Activated CD4-positive, alpha-beta memory T cell treated with anti-CD3 and anti-CD28 coated beads, Interleukin-2, amount 10 ng/mL, durations not matched to agents 7 days and 5 days (primary cell): ENCODE data around the gene EDN1. TPM values are rescaled to one million over a fixed set of nuclear protein-coding genes. Genes with fewer than 3 reads are reported as not detected.

Experiments
- CTCF ChIA-PET: fragments of 350-600 bp; sonication (Branson Sonifier 250); formaldehyde crosslinking; loops from one replicate; lab custom pipeline; 2021; ENCODE audit warnings: antibody characterized with exemption, inconsistent platforms; lab: Charles Lee
- POLR2A ChIA-PET: fragments of 350-600 bp; sonication (Branson Sonifier 250); formaldehyde crosslinking; loops from one replicate; lab custom pipeline; 2021; ENCODE audit warnings: antibody characterized with exemption; lab: Charles Lee
- DNase-seq: peaks from one replicate; pipeline ENCODE4 v3.0.0-alpha.2; 2020
- H3K27ac Mint-ChIP-seq: one replicate; pipeline ENCODE4 v1.8.0; 2021; ENCODE audit warnings: mild to moderate bottlenecking, mixed read lengths
- H3K27me3 Mint-ChIP-seq: one replicate; pipeline ENCODE4 v1.8.0; 2021; ENCODE audit warnings: mixed read lengths
- H3K36me3 Mint-ChIP-seq: one replicate; pipeline ENCODE4 v1.8.0; 2021; ENCODE audit warnings: low read depth, mixed read lengths
- H3K4me1 Mint-ChIP-seq: one replicate; pipeline ENCODE4 v1.8.0; 2021; ENCODE audit warnings: mixed read lengths
- H3K4me3 Mint-ChIP-seq: one replicate; pipeline ENCODE4 v1.8.0; 2021; ENCODE audit warnings: mild to moderate bottlenecking, mixed read lengths
- H3K9me3 Mint-ChIP-seq: one replicate; pipeline ENCODE4 v1.8.0; 2021; ENCODE audit warnings: mixed read lengths
- total RNA-seq, 2 experiments: library from RNA; stranded (reverse); gene quantifications; one replicate each; pipeline ENCODE4 v1.2.3, GENCODE V29; 2021

EDN1 gene
- total RNA-seq, 2 experiments from 2014 or later = 0.10 TPM; not detected in 1

GRCh38 chr6:12276930-12277315, 13.2 kb upstream of the EDN1 start:
- POLR2A ChIA-PET = no interaction called here
- DNase-seq = no peak
- peaks cover 19% of the 10 kb centered on the region for H3K27me3 Mint-ChIP-seq
- peaks cover 5% of the 10 kb centered on the region for H3K9me3 Mint-ChIP-seq
- CTCF ChIA-PET = no interaction called here
- no peak overlapping the region for H3K4me3 Mint-ChIP-seq
- peaks cover 2% of the 10 kb centered on the region for H3K36me3 Mint-ChIP-seq
- H3K27ac Mint-ChIP-seq = no peak overlapping the region
- H3K4me1 Mint-ChIP-seq = peaks cover 6% of the 10 kb centered on the region

DNA sequence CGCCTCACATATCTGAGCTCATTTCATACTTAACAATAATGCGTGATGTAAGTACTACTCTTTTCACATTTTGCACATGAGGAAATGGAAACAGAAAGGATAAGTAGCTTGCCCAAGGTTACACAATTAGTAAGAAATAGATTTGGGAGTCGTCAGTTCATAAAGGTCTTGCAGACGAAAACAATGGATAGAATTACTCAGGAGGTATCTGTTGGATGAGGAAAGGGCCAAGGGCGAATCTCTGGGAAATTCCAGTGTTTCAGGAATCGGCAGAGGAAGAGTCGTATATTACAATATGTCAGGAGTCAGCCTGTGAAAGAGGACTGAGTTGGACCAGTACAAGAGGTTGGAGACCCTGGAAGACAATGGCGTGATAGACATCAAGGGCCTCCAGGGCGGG, 12.8 kb upstream of the EDN1 start:
- H3K9me3 Mint-ChIP-seq = peaks cover 3% of the 10 kb centered on the region
- CTCF ChIA-PET = interaction anchor here (1.2 kb wide), 1 partner anchor 12 kb away, joined by 3 read pairs; no protein-coding TSS in a partner anchor
- no peaks in the 10 kb centered on the region for H3K36me3 Mint-ChIP-seq
- H3K4me1 Mint-ChIP-seq = peaks cover 6% of the 10 kb centered on the region
- DNase-seq = no peak
- no peak overlapping the region for H3K27ac Mint-ChIP-seq
- POLR2A ChIA-PET = no interaction called here
- peaks cover 22% of the 10 kb centered on the region for H3K27me3 Mint-ChIP-seq
- no peak overlapping the region for H3K4me3 Mint-ChIP-seq

GRCh38 chr6:12278915-12279314, 11.2 kb upstream of the EDN1 start:
- Mint-ChIP-seq H3K27me3 (peaks cover 29% of the 10 kb centered on the region), H3K27ac (no peak overlapping the region), H3K36me3 (no peaks in the 10 kb centered on the region), H3K4me1 (peaks cover 6% of the 10 kb centered on the region), H3K9me3 (no peaks in the 10 kb centered on the region), H3K4me3 (no peak overlapping the region)
- POLR2A ChIA-PET = no interaction called here
- no peak for DNase-seq
- CTCF ChIA-PET = interaction anchor here (0.6 kb wide), 1 partner anchor 1899 kb away, joined by 3 read pairs; no protein-coding TSS in a partner anchor

- H3K36me3 Mint-ChIP-seq = no peaks in the 10 kb centered on the region
- no peak overlapping the region for H3K4me3 Mint-ChIP-seq
- H3K27ac Mint-ChIP-seq = no peak overlapping the region
- ChIA-PET POLR2A (no interaction called here), CTCF (interaction anchor here (1.6 kb wide), 1 partner anchor 10 kb away, joined by 10 read pairs; the partner anchor contains the start of gene EDN1)
- no peak for DNase-seq
- H3K27me3 Mint-ChIP-seq = peaks cover 30% of the 10 kb centered on the region
- peaks cover 6% of the 10 kb centered on the region for H3K4me1 Mint-ChIP-seq
- H3K9me3 Mint-ChIP-seq = no peaks in the 10 kb centered on the region
Measured at GRCh38 chr6:12279322-12280091, 10.7 kb upstream of the EDN1 start.

- ChIA-PET POLR2A (no interaction called here), CTCF (interaction anchor here (1.6 kb wide), 1 partner anchor 9 kb away, joined by 10 read pairs; the partner anchor contains the start of gene EDN1)
- peaks cover 34% of the 10 kb centered on the region for H3K27me3 Mint-ChIP-seq
Measured at GRCh38 chr6:12280458-12280857, 9.7 kb upstream of the EDN1 start.

GRCh38 chr6:12280902-12281301, 9.3 kb upstream of the EDN1 start:
- H3K27me3 Mint-ChIP-seq = peaks cover 34% of the 10 kb centered on the region
- no peak overlapping the region for H3K4me3 Mint-ChIP-seq
- H3K36me3 Mint-ChIP-seq = no peaks in the 10 kb centered on the region
- ChIA-PET POLR2A (no interaction called here), CTCF (interaction anchor here (1.6 kb wide), 1 partner anchor 9 kb away, joined by 10 read pairs; the partner anchor contains the start of gene EDN1)
- no peak for DNase-seq
- H3K9me3 Mint-ChIP-seq = no peaks in the 10 kb centered on the region
- peaks cover 6% of the 10 kb centered on the region for H3K4me1 Mint-ChIP-seq
- no peak overlapping the region for H3K27ac Mint-ChIP-seq

More at GRCh38 chr6:12280458-12280857, 9.7 kb upstream of the EDN1 start:
- H3K4me3 Mint-ChIP-seq = no peak overlapping the region
- H3K4me1 Mint-ChIP-seq = peaks cover 6% of the 10 kb centered on the region
- no peak for DNase-seq
- H3K9me3 Mint-ChIP-seq = no peaks in the 10 kb centered on the region
- no peaks in the 10 kb centered on the region for H3K36me3 Mint-ChIP-seq
- no peak overlapping the region for H3K27ac Mint-ChIP-seq

DNA sequence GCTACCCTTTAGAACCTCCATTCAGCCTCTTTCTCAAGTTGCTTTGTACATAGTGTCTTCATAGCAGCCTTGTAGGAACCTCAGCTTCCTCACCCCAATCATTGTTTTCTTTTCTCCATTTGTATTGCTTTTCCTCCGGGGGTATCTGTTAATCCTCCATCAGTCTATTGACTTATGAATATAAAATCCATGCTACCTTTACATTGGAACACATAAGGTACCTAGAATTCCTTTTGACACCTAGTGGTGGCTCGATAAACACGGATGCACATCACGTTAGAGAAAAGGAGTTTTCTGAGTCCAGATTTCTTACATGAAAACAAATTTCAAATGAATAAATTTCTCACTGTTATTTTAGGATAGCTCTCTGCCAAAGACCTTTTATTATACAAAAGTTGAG, 6.3 kb upstream of the EDN1 start:
- ChIA-PET CTCF (no interaction called here), POLR2A (no interaction called here)
- no peak overlapping the region for H3K27ac Mint-ChIP-seq
- H3K4me3 Mint-ChIP-seq = no peak overlapping the region
- DNase-seq = no peak
- H3K4me1 Mint-ChIP-seq = peaks cover 6% of the 10 kb centered on the region
- H3K36me3 Mint-ChIP-seq = no peaks in the 10 kb centered on the region
- no peaks in the 10 kb centered on the region for H3K9me3 Mint-ChIP-seq
- peaks cover 31% of the 10 kb centered on the region for H3K27me3 Mint-ChIP-seq

DNA sequence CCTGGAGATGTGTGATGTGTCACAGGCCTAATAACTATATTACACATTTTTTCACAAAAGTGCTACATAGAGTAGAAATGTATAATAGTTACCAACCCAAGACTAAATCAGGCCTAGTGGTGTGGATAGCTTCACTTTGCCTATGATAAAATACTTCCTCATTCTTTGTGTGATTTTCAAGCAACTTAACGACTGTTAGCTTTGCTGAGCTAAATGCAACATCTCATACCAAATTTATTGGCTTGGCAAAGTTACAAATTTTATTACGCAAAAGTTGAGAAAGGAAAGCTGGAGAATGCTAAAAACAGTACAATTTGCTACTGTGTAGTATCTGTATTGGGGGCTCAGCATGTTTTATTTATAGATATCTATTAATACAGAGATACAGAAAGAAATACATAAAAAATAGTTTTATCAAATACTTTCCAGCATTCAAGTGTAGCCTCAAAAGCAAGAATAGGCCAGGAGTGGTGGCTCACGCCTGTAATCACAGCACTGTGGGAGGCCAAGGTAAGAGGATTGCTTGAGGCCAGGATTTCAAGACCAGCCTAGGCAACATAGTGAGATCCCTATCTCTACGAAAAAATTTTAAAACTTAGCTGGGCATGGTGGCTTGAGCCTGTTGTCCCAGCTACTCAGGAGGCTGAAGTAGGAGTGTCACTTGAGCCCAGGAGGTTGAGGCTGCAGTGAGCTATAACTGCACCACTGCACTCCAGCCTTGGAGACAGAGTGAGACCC, 3.6 kb upstream of the EDN1 start:
- ChIA-PET CTCF (interaction anchor here (0.7 to 1.1 kb wide), 3 partner anchors 45 to 726 kb away, joined by 3 to 6 read pairs (median 3); no protein-coding TSS in a partner anchor), POLR2A (no interaction called here)
- Mint-ChIP-seq H3K9me3 (no peaks in the 10 kb centered on the region), H3K4me1 (peaks cover 13% of the 10 kb centered on the region), H3K4me3 (no peak overlapping the region), H3K36me3 (no peaks in the 10 kb centered on the region), H3K27ac (no peak overlapping the region), H3K27me3 (peaks cover 41% of the 10 kb centered on the region)
- no peak for DNase-seq

- POLR2A ChIA-PET = no interaction called here
- DNase-seq = no peak
- H3K4me3 Mint-ChIP-seq = no peak overlapping the region
- H3K9me3 Mint-ChIP-seq = no peaks in the 10 kb centered on the region
- CTCF ChIA-PET = interaction anchor here (0.6 to 0.7 kb wide), 3 partner anchors 619 to 913 kb away, joined by 3 read pairs; no protein-coding TSS in a partner anchor
- peaks cover 13% of the 10 kb centered on the region for H3K4me1 Mint-ChIP-seq
- H3K36me3 Mint-ChIP-seq = no peaks in the 10 kb centered on the region
- peaks cover 51% of the 10 kb centered on the region for H3K27me3 Mint-ChIP-seq
- H3K27ac Mint-ChIP-seq = no peak overlapping the region
Measured at GRCh38 chr6:12288211-12288618, 1.9 kb upstream of the EDN1 start.

DNA sequence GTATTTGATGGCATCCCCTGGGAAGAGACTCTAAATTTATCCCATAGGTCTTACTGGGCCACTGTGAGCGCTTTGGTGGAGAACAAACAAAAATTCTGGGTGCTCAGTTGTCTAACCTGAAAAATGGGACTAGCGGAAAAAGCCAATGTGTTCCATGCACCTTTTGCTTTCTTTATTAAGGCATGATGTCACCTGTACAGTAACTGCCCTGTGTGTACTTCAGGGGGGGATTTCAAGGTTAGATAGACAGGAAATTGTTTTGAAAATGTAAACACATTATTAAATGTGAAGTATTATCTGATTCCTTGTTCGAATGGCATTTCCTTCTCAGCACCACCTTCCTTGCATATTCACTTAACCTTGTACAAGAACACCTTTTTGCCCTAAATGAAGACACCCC, 1.2 kb upstream of the EDN1 start:
- no peak for DNase-seq
- H3K4me3 Mint-ChIP-seq = no peak overlapping the region
- H3K4me1 Mint-ChIP-seq = peaks cover 13% of the 10 kb centered on the region
- peaks cover 50% of the 10 kb centered on the region for H3K27me3 Mint-ChIP-seq
- H3K9me3 Mint-ChIP-seq = no peaks in the 10 kb centered on the region
- POLR2A ChIA-PET = no interaction called here
- CTCF ChIA-PET = interaction anchor here (0.7 to 3.4 kb wide), 13 partner anchors 9 to 669 kb away, joined by 3 to 56 read pairs (median 6); no protein-coding TSS in a partner anchor
- no peaks in the 10 kb centered on the region for H3K36me3 Mint-ChIP-seq
- H3K27ac Mint-ChIP-seq = peak overlapping the region; percentile 3

DNA sequence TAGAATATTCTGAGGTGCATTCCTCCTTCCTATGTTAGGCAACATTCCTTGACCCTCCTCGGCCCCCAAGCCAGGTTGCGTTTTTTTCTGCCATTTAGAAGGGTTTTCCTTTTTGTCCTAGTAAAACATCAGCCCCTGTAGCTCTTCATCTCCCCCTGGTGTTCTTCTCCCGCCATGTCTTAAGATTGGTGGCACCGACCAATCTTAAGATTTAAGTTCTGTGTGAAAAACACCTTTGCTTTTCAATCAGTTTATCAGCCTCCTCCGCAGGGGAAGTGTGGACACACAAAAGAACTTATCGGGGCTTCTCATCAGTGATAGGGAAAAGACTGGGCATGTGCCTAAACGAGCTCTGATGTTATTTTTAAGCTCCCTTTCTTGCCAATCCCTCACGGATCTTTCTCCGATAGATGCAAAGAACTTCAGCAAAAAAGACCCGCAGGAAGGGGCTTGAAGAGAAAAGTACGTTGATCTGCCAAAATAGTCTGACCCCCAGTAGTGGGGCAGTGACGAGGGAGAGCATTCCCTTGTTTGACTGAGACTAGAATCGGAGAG, 719 bp upstream of the EDN1 start:
- Mint-ChIP-seq H3K27ac (peak overlapping the region; percentile 3), H3K27me3 (peaks cover 49% of the 10 kb centered on the region), H3K4me1 (peaks cover 13% of the 10 kb centered on the region), H3K36me3 (no peaks in the 10 kb centered on the region), H3K4me3 (peak overlapping the region; percentile 62), H3K9me3 (no peaks in the 10 kb centered on the region)
- peak; percentile 52 for DNase-seq
- POLR2A ChIA-PET = interaction anchor here (1.1 kb wide), 1 partner anchor 280 kb away, joined by 5 read pairs; no protein-coding TSS in a partner anchor
- CTCF ChIA-PET = interaction anchor here (0.7 to 3.4 kb wide), 20 partner anchors 9 to 670 kb away, joined by 3 to 56 read pairs (median 4); no protein-coding TSS in a partner anchor

DNA sequence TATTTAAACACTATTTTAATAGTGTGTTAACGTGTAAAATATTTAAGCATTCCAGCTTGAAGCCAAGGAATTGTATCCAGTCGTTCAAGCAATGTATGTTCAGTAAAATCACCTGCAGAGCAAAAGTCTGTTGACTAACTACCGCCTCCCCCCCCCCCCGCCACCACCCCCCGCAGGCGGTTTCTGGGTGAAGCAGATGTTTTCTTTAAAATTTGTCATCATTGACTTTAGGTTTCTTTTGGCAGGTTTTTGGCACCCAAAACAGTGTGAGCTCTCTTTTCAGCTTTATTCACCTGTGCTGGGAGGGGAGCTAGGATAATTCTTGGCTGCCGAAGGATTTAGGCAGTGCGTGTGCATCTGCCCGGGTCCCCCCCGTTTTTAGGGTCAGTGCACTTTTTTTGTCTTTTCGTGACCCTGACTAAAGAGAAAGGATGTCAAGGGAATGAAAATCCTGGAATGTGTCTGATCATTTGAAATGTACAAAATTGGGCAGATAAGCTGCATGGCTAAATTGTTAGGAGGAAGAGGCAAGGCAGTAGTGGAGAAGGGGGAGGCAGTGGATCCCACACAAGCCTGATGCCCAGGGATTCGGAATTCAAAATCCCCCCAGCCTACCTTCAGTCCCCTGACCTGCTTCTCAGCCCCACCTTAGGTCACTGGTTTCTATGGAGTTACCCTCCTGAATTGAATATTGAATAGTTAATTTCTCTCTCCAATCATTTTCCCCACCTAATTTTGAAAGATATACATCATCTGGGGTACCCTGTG, 1.1 kb downstream of the EDN1 start:
- no peak overlapping the region for H3K27ac Mint-ChIP-seq
- ChIA-PET CTCF (interaction anchor here (0.8 to 3.4 kb wide), 13 partner anchors 9 to 708 kb away, joined by 3 to 56 read pairs (median 4); no protein-coding TSS in a partner anchor), POLR2A (no interaction called here)
- H3K27me3 Mint-ChIP-seq = peaks cover 45% of the 10 kb centered on the region
- H3K4me1 Mint-ChIP-seq = peaks cover 13% of the 10 kb centered on the region
- H3K36me3 Mint-ChIP-seq = no peaks in the 10 kb centered on the region
- no peaks in the 10 kb centered on the region for H3K9me3 Mint-ChIP-seq
- H3K4me3 Mint-ChIP-seq = no peak overlapping the region
- DNase-seq = no peak
